Measurements from ENCODE around the gene WDR5B. TPM values are rescaled to one million over a fixed set of nuclear protein-coding genes. Genes with fewer than 3 reads are reported as not detected.
"Not testable (repeated sequence)": the region's sequence is repeated elsewhere in the genome, so short reads cannot be mapped to it uniquely, and the experiment has no call there.

The WDR5B gene
- total RNA-seq, 1 donor from 2014 or later: 6.2 TPM

GRCh38 chr3:122382888-122383666 is 32.8 kb downstream of the WDR5B start, which contains the start of gene MIX23:
Gene MIX23, minus strand, starts transcription at chr3:122383231. Its CDS starts 7 bp downstream, at chr3:122383224.
- Mint-ChIP-seq H3K27ac (peak within 1 kb of the TSS; percentile 92), H3K4me3 (peak within 1 kb of the TSS; percentile 90), H3K4me1 (peaks cover 27% of the 10 kb centered on the region), H3K9me3 (no peaks in the 10 kb centered on the region), H3K36me3 (peaks cover 8% of the 10 kb centered on the region), H3K27me3 (ENCODE audit: low read depth) (no peaks in the 10 kb centered on the region)
- TF ChIP-seq CTCF (IDR thresholded peaks at IDR 0.05; ENCODE audit: unreplicated experiment): no peak
- DNase-seq (ENCODE audit: low spot score in 2 of 2, unreplicated experiment in 2 of 2): peak; percentile 44 to 76

DNA sequence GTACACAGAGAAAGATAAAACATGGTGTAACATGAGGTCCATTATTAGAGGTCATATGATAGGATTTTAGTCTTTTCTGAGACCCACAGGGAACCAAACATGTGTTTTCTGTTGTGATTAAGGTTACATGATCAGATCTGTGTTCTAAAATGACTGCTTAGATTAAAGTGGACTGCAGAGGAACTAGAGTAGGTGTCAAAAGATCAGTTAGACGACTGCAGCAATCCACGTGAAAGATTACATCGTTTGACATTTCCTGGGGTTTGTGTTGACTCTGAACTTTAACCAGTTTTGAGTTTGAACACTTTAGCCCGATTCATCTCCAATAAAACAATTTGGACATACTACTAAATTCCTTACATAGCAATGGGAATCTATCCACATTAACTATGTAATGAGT is 37.9 kb downstream of the WDR5B start:
- Mint-ChIP-seq H3K27me3 (ENCODE audit: low read depth) (no peaks in the 10 kb centered on the region), H3K27ac (no peak overlapping the region), H3K9me3 (no peaks in the 10 kb centered on the region), H3K36me3 (peaks cover 3% of the 10 kb centered on the region), H3K4me1 (peaks cover 9% of the 10 kb centered on the region), H3K4me3 (no peak overlapping the region)
- TF ChIP-seq CTCF (IDR thresholded peaks at IDR 0.05; ENCODE audit: unreplicated experiment): no peak
- no peak for DNase-seq (ENCODE audit: low spot score in 2 of 2, unreplicated experiment in 2 of 2)

DNA sequence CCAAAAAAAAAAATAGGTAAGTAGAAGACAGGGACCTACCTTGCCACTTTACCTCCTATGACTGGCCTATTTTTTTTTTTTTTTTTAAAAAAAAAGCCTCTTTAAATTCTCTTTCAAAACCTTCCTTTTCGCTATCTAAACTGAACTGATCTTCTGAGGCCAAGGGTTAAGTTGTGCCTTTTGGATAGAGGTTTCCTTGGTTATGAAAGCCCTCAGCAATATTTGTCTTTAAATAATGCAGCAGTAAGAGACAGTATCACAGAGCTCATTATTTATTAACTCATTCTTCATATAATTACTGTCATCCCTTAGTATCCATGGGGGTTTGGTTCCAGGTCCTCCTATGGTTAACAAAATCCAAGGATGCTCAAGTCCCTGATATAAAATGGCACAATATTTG is 41.8 kb downstream of the WDR5B start:
- Mint-ChIP-seq H3K36me3 (peaks cover 11% of the 10 kb centered on the region), H3K4me1 (no peaks in the 10 kb centered on the region), H3K9me3 (no peaks in the 10 kb centered on the region), H3K27me3 (ENCODE audit: low read depth) (no peaks in the 10 kb centered on the region), H3K4me3 (no peak overlapping the region), H3K27ac (no peak overlapping the region)
- no peak for DNase-seq (ENCODE audit: low spot score in 2 of 2, unreplicated experiment in 2 of 2)
- no peak for TF ChIP-seq CTCF (IDR thresholded peaks at IDR 0.05; ENCODE audit: unreplicated experiment)

- no peak for DNase-seq (ENCODE audit: low spot score in 2 of 2, unreplicated experiment in 2 of 2)
- Mint-ChIP-seq H3K4me3 (no peak overlapping the region), H3K4me1 (no peaks in the 10 kb centered on the region), H3K27me3 (ENCODE audit: low read depth) (no peaks in the 10 kb centered on the region), H3K27ac (no peak overlapping the region), H3K9me3 (no peaks in the 10 kb centered on the region), H3K36me3 (peaks cover 23% of the 10 kb centered on the region)
- no peak for TF ChIP-seq CTCF (IDR thresholded peaks at IDR 0.05; ENCODE audit: unreplicated experiment)
These were observed 49.5 kb downstream of the WDR5B start for GRCh38 chr3:122366379-122366749.

DNA sequence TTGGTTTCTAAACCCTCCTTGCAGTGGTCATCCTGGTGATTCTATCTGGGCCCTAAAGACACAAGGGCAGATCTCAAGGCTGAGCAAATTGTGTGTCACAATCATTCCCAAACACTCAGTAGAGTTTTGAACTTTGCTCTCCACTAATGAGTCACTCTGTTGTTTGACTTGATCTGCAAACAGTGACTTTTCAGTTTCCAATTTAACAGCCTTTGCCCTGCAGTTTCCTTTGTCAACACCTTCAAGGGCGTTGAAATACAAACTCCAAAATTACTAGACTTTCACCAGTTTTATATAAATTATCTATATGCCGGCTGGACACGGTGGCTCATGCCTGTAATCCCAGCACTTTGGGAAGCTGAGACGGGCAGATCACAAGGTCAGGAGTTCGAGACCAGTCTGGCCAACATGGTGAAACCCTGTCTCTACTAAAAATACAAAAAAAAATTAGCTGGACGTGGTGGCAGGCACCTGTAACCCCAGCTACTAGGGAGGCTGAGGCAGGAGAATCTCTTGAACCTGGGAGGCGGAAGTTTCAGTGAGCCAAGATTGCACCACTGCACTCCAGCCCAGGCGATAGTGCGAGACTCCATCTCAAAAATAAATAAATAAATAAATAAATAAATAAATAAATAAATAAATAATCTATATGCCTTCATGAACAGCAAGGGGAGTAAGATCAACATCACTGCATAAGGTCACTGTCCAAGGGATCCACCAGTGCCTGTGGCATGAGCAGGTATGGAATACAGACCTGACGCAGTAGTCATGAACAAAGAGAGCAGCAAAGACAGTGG is 50.1 kb downstream of the WDR5B start:
- H3K9me3 Mint-ChIP-seq; H3K4me1 Mint-ChIP-seq; H3K4me3 Mint-ChIP-seq; H3K27ac Mint-ChIP-seq; DNase-seq (ENCODE audit: low spot score in 2 of 2, unreplicated experiment in 2 of 2); H3K27me3 Mint-ChIP-seq (ENCODE audit: low read depth): not testable (repeated sequence)
- peaks cover 20% of the 10 kb centered on the region for H3K36me3 Mint-ChIP-seq

- no peaks in the 10 kb centered on the region for H3K4me1 Mint-ChIP-seq
- H3K27ac Mint-ChIP-seq: no peak overlapping the region
- H3K27me3 Mint-ChIP-seq (ENCODE audit: low read depth): no peaks in the 10 kb centered on the region
- no peak for TF ChIP-seq CTCF (IDR thresholded peaks at IDR 0.05; ENCODE audit: unreplicated experiment)
- peaks cover 21% of the 10 kb centered on the region for H3K36me3 Mint-ChIP-seq
- no peak overlapping the region for H3K4me3 Mint-ChIP-seq
- no peak for DNase-seq (ENCODE audit: low spot score in 2 of 2, unreplicated experiment in 2 of 2)
- no peaks in the 10 kb centered on the region for H3K9me3 Mint-ChIP-seq
These were observed 50.8 kb downstream of the WDR5B start for GRCh38 chr3:122365073-122365472.
